HG02970 (cell line): Measurements from ENCODE around the gene MORC2.

Source experiments
- ATAC-seq: cut with Tn5 transposase; IDR thresholded peaks from one replicate; pipeline ENCODE4 v1.9.1; 2021; ENCODE audit warnings: mild to moderate bottlenecking, moderate library complexity, moderate number of reproducible peaks; ENCODE audit not compliant: unreplicated experiment, low FRiP score

The MORC2 gene

DNA sequence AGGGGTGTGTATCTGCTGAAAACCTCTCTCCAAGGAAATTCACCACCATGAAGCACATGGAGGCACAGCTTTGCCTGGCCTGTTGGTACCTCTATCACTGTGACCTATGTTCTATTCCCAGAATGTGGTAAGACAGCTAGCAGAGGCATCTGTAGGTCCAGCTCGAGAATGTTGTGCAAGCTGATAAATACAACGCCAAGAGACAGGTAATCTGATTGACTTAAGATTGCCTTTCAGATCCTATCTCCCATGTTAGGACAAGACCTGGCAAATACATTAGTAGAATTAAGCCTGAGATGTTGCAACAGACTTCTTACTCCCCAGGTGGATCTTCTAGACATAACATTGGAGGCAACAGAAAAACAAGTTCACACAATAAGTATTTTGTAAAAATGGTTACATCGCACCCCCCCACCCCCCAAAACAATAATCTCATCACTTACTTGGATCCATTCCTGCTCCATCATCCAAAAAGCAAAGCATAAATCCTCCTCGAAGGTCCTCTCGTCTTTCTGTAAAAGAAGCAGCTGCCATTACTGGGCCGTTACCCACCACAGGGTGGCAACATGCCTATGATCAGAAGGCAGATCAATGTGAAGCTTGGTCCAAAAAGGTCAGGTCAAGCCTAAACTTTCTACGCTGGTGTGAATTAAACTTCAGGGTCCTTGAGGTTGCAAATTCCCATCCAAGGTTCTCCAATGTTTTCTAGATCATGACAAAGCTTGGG, 18.5 kb downstream of the MORC2 start:
- ATAC-seq, result no peak

DNA sequence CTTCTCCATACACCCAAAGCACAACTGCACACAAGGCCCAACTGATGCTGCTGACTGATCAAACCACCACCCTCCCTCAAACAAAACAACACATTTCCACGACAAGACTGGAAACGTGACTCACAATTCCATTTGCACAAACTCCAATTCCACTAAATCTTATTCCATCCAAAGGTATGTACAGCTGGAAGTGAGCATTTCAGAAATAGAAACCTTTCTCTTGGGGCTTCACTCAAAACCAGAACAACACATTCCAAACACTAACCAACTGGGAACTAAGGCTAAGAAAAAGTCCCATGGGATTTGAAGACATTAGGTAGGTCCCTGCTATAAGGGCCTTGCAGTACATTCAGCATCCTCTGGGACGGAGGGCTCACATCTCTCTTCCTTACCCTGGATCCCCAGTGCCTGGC, 19.6 kb downstream of the MORC2 start:
- ATAC-seq, result no peak

DNA sequence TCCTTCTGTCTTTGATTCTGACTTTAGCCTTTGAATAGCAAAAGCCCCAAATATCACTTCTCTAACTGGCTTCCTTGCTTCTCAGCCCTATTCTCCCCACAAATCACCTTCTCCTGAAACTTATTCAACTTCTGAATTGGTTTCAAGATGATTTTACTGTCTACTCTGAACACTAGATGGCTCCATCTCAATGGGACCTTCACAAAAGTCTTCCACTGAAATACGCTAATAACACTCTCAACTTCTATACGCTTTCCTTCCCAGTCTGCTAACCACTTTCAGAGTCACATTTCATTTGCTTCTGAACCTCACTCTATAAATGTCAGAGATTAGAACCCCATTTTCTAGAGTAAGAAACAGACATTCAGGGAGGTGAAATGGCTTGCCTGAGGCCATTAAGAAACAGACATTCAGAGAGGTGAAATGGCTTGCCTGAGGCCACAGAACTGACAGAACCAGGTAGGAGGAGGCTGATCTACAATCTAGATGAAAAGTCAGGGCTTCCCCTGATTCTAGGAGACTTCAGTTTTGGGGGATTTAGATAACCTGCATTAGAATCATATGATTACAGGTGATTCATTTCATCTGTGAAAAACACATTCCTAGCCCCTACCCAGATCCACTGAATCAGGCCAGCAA, 20.6 kb downstream of the MORC2 start:
- no peak for ATAC-seq

DNA sequence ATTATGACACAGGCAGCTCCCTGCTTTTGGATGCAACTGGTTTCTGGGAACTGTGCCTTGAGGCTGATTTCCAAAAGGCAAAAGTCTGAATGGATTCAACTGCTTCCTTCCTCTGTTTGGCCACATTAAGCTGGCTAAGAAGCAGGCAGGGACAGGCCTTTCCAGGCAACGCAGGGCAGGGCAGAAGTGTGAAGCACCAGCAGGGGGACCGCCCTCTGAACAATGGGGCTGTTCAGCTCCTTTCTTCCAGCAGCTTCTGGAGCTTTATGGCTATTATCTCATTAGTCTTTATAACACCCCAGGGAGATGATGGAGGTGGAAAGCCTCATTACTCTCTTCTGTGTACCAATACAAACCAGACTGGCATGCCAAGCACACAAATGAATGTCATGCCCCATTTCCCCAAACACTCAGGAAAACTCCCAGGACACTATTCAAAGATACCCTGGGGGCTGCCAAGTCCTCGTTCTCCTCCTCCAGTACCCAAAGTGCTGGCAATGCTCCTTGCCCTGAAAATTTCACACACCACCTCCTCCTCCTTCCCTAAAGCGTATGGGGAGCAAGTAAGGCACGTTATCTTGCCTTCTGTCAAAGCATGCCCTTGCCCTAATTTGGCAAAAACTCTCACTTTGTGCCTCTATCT, 21.3 kb downstream of the MORC2 start:
- no peak for ATAC-seq

DNA sequence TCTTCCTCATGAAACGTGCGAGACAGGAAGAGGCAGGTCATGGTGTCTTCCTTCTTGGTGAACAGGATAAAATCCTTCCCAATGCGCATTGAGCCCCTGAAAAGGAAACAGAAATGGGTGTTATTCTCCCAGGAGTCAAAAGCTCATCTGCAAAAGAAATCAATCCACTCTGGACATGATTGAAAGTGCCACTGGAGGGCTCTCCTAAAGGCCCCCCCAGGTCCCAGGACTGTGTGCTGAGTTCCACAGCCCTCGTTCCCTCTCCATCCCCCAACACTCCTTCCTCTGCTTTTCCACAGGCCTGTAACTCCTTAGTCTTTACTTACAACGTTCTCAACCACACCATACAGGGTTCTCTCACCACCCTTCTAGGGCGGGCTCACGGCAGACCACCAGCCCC, 22.2 kb downstream of the MORC2 start:
- ATAC-seq, result no peak

DNA sequence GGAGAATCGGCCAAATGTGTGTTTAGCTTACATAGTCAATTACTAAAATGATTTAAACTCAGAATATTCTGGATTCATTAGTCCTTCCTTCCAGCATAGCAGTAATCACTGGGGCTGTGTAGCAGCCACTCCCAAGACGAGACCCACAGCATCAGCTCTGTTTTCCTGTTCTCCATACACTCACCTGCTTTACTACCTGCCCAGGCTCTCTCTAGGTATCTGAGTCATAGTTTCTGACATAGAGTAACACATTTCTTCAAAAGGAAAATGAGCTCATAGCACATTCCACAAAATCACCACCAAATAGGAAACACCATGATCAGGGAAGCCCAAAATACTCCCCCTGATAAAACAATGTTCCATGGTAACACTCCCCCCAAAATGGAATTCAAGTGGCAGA, 22.9 kb downstream of the MORC2 start:
- no peak for ATAC-seq

DNA sequence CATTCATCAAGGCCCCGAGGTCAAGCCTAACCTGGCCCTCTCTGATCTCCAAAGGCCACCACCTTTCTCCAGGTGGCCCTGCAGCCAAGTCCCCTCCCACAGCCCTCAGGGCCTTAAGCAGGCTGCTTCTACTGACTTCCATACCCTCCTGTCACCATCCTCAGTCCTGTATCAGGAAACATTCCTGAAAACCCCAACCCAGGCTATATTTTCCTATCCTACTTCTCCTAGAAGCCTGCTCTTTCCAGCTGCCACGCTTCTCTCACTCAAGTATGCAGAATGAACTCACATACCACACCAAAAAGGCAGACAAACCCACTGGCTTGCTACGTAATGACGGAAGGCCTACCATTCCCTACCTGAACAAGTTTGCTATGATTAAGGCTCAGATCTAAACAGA, 23.6 kb downstream of the MORC2 start:
- ATAC-seq, result no peak

DNA sequence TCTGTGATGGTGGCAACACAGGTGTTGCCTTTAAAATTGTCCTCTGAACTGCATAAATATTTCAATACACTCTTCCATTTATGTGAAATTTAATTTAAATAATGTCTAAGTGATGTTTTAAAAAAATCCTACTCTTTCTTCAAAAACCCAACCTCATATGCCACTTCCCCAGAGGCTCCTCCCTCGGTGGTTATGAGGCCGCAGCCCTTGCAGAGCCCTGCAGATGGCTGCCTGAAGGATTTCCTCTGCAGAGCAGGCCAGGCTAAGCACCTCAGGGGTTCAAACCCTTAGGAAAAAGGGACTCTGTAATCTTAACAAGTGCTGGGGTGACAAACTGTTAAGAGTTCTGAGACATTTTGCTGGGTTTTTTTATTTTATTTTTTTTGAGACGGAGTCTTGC, 25.2 kb downstream of the MORC2 start:
- ATAC-seq, result no peak

DNA sequence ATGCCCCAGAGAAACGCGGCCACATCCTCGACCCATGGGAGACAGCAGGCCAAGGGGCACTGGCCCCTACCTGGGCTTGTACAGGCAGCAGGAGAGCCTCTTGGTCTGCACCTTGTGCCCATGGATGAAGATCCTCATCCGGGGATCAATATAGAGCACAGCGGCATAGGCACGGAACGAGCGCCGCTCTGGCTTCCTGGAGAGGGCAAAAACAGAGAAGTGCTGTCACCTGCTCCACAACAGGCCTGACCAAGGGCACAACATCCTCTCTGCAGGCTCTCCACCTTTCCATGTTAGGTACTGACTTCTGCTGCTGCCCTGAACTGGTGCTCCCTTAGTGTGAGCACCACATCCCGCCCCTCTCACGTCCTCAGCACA, 27.2 kb downstream of the MORC2 start:
- ATAC-seq, result no peak

DNA sequence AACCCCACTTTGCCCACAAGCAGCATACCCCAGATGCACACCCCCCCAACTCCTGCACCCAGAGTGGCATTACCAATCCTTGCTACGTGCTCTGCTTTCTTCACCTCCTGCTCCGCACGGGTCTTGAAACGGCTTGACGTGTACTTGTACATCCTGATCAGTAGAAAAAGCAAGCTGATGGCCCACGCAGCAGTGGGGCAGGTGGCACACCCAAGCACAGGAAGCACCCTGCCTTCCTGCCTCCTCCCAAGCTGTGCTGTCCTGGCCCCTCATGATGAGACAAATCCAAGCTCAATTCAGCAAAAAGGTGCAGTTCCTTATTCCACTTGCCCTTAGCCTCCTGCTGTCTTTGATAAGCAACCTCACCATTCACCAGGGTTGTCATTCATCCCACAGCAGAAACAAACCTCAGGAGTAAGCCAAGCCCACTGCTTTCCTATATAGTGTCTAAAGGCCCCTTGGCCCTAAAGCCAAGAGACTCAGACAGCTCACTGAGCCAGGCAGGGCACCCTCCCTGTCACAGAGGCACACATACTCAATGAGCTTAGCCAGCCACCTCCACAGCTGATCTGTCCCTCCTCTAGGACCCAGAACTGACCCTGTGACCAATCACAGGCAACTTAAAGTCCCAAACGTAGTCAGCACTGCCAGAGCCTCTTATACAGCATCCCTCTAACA, 27.8 kb downstream of the MORC2 start:
- no peak for ATAC-seq

DNA sequence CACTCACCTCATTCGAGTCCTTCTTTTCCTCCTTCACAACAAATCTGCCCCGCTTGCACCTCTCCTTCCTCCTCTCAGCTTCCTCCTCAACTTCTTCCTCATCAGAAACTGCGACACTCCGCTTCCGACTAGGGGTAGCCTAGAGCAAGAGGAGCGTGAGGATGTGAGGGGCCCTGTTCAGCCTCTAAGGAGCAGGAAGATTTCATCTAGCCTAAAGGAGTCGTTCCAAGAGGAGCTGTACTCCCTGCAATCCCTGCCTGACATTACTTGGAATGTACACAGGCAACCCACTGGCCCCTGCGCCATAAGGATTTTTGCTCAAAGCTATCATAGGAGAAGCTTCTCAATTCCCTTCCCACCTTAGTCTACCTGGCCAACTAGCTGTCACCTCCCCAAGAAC, 34.5 kb downstream of the MORC2 start:
- no peak for ATAC-seq

DNA sequence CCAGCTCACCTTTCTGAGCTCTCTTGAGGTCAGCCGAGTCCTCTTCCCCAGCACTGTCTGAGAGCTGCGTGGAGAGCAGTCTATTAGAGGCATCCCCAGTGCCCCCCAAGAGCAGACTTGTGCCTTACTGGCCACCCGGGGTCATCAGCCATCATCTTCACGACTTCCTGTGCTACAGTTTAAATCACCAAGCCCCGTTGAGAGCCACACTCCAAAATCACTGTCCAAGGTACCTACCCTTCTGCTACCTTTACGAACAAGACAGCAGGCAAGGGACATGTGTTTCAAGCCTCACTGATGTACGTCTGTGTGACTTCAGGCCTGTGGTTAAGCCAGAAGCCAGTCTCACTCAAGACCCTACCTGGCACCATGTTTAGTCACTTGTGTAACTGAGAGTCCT, 35.1 kb downstream of the MORC2 start:
- ATAC-seq, result no peak

DNA sequence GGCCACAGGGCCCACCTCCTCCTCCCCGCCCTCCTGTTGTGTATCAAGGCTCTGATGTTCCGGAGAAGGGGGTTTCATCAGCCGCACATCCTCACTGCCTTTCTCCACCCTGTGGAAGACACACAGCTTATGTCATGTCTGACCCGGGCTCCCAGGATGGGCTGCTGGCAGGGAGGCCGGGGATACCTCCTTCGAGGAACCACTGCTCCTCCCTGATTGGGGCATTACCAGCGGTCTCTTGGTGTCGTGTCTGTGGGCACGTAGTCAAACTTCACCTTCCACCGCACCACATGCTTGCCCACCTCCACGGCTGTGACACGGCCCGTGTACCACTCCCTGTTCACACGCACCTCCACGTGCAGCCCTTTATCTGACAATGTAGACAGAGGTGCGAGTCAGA, 35.9 kb downstream of the MORC2 start:
- no peak for ATAC-seq

DNA sequence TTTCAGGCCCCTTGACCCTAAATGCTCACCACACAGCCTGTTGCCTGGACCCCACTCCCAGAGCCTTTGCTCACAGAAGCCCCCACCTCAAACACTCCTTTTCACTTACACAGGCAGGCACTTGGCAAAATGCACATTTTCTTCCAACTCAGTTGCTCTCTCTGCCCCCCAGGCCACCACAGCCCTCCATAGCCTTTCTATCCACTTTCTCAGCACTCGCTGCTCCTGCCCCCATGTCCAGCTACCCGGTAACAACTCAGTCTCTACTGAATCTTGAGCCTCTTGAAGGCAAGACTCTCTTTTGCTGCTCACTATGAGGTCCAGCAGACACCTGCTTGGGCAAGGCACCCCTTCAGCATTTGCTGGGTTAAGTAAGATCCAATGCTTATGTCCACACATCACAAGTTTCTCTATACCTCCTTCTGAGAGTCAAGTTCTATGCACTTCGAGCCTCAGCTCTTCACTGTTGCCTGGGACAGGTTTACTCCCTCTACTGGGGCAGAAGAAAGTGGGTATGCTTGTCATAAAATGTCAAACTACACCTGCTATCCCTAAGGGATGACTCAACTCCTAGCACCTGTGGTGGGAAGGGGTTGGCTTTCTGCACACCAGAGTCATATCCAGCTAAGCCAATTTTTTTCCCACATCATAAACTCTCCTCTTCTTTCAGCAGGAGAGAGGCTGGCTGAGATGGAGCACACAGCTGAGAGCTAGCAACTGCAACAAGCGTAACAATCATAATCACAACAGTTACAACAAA, 36.9 kb downstream of the MORC2 start:
- ATAC-seq, result no peak

DNA sequence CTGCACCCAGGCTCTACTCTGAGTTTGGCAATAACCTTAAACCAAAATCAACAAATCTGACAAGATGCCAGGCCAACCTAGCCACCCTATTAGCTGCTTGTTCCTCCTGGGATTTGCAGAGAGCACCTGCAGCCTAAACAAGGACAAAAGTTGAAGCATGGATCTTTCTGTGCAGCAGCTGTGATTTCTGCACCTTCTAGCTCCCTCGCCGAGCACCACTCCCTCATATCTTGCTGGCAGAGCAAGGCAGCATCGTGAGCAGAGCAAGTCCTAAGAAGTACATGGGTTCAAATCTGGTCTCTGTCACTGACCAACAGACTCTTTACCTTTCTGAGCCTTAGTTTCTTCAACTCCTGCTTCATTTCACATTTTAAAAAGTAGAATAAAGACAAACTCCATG, 38.3 kb downstream of the MORC2 start:
- ATAC-seq, result no peak

DNA sequence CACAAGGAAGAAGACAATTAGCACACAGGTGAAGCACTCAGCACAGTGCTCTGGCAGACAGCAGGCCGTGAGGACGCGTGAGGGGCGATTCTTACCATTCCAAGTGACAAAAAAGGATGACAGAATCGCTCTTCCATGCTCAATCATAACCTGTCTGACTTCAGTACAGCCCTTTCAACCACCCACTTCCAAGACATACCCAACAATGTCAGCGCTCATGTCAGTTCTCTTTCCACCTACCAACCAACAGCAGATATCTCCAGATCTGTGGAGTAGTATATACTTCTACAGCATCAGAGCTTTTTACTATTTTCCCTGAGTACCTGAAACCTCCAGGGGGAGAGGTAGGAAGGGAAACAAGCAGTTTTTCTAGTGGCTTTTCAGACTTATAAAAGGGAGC, 40.2 kb downstream of the MORC2 start:
- no peak for ATAC-seq

DNA sequence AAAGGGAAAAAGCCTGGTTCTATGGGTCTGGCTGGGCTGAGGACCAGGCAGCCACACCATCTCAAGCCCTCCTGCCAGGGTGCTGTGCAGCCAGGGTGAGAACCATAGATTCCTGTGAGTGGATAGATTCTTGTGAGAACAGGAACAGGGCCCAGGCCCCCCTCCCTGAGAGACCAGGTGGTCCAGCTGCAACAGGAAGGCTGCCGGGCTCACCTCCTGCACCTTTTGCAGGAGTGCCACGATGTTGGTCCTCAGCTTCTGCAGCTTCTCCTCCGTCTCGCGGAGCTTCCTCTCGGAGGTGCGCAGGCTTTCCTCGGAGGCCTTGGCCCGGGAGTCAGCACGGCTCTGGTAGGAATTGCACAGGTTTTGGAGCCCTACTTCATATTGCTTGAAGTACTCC, 40.8 kb downstream of the MORC2 start:
- no peak for ATAC-seq

DNA sequence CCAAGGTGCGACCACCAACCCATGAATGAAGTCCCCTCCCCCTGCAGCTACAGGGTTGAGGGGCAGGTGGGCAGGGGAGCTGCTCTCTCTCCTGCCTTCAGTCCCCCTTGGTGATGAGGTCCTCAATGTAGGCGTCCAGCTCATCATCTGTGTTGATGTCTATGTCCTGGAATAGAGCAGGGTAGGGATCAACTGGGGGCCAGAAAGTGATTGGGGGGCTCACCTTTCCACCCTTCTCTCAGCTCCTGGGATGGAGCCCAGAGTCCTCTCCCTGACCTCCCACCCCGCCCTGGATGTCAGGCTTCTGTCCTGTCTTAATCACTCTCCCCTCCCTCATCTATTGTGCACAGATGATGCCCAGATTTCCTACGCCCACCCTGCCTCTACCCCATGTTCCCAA, 41.9 kb downstream of the MORC2 start:
- no peak for ATAC-seq

DNA sequence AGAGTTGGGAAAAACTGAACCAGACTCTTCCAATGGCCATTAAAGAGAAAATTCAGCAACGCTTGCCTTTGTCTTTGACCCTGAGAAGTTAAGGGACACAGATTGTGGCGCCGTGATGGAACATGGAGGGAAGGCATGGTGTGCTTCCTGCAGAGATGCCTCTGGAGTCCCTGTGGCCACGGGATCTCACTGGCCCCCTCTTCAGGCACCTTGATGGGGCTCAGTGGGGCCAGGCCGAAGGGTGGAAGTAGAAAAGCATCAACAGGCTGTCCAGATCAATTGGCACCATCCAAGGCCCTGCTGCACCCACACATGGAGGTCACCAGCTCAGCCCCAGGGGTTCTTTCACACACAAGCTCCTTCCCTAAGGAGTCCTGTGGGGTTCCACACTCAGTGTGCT, 42.9 kb downstream of the MORC2 start:
- no peak for ATAC-seq

DNA sequence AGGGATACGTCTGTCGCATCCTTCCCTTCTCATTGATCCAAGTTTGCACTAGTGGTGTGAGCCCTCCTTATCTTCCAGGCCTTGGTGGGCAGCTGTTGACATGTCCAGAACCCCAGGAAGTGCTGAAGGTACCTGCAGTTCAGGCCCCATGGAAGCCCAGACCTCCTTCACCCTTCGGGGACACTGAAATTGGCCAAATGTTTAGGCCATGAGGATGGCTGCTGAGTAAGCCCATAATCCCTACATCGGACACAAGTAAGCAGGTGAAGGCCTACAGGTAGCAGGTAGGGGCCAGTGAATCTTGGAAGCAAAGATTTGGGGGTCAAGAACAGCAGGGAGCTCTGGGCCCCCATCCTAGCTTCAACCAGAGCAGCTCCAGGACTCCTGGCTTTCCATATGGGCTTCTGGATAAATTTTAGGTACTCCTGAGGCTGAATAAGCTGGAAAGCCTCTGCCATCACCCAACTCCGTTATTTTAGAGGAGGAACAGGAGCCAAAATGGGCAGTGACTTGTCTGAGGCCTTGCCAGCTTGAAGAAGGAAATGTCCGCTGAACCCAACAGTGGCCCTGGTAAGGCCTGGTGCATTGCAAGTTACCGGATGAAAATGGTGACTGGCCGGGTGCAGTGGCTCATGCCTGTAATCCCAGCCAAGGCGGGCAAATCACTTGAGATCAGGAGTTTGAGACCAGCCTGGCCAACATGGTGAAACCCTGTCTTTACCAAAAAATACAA, 45.2 kb downstream of the MORC2 start:
- no peak for ATAC-seq
